Left renal cortex interstitium (tissue), 4 donors: ENCODE results near the gene MSL1. TPM values are rescaled to one million over a fixed set of nuclear protein-coding genes. Genes with fewer than 3 reads are reported as not detected.

Experiments
- DNase-seq, 4 donors: peaks; one replicate each; pipeline ENCODE4 v3.0.0-alpha.2; 2013; ENCODE audit warnings: low read depth in 4 of 4, low spot score in 2 of 4, missing footprints in 1 of 4
- polyA plus RNA-seq, 4 donors: library from polyadenylated mRNA; unstranded; fragments of 120-200 nt; gene quantifications; one replicate each; pipeline ENCODE4 v1.2.1, GENCODE V29; 2013; ENCODE audit not compliant: insufficient read length in 4 of 4

MSL1 gene
- polyA plus RNA-seq, 4 donors, result 126 to 181 (median 166) TPM

- no peak for DNase-seq
These were observed 31.3 kb upstream of the MSL1 start for GRCh38 chr17:40090237-40091119.

- DNase-seq, result no peak
These were observed 29.9 kb upstream of the MSL1 start for GRCh38 chr17:40091691-40092397.

- no peak for DNase-seq
These were observed 29.2 kb upstream of the MSL1 start for GRCh38 chr17:40092581-40092980.

DNA sequence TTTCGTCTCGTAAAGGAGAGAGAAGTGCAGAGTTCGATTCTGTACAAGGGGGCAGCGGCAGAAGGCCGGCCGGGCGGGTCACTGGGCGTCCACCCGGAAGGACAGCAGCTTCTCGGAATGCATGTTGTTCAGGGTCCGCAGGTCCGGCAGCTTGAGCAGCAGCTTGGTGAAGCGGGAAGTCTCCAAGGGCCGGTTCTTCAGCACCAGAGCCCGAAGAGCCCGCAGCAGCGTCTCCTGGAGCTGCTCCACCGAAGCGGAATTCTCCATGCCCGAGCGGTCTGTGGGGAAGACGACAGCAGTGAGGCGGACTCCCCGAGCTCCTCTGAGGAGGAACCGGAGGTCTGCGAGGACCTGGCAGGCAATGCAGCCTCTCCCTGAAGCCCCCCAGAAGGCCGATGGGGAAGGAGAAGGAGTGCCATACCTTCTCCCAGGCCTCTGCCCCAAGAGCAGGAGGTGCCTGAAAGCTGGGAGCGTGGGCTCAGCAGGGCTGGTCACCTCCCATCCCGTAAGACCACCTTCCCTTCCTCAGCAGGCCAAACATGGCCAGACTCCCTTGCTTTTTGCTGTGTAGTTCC, 28.7 kb upstream of the MSL1 start:
- DNase-seq, result no peak

GRCh38 chr17:40093580-40094201, 28.1 kb upstream of the MSL1 start:
- no peak for DNase-seq

DNA sequence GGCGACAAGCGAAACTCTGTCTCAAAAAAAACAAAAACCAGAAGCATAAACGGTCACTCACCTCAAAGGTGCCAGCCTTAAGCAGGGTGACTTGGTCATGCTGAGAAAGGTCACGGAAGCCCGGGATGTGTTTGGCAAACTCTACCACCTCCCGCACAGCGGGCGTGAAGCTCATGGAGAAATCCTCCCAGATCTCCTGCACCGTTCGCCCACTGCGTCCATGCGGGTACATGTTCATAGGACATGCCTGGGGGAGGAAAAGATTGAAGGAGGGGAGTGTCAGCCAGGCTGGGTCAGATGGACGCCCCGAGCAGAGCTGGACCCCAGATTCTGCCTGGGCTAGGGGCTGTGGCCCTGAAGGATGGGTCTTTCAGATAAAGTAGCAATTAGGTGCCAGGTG, 26.9 kb upstream of the MSL1 start:
- no peak for DNase-seq

DNA sequence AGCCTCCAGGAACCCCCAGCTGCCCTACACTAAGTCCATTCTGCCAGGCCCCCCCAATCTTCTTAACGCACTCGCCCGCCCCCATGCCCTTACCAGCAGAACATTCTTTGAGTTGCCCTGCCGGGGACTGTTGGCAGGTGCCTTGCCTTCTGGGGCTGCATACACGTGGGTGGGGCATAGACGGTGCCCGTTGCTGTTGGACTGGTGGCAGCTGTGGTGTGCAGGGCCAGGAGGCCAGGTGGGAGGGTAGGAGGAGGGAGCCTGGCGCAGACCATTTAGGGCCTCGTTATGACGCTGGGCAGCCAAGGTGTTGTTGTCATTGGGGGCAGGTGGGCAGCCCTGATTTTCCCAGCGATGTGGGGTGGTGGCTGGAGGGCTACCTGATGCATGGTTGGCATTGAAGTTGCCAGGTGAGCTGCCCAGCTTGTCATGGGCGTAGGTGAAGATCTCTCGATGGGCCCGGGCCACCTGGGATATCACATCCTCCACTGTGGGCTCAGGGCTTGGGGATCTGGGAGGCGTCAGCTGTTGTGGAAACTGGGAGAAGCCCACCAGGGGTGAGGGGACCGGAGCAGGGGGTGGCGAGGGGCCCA, 26.3 kb upstream of the MSL1 start:
- DNase-seq, result no peak

DNA sequence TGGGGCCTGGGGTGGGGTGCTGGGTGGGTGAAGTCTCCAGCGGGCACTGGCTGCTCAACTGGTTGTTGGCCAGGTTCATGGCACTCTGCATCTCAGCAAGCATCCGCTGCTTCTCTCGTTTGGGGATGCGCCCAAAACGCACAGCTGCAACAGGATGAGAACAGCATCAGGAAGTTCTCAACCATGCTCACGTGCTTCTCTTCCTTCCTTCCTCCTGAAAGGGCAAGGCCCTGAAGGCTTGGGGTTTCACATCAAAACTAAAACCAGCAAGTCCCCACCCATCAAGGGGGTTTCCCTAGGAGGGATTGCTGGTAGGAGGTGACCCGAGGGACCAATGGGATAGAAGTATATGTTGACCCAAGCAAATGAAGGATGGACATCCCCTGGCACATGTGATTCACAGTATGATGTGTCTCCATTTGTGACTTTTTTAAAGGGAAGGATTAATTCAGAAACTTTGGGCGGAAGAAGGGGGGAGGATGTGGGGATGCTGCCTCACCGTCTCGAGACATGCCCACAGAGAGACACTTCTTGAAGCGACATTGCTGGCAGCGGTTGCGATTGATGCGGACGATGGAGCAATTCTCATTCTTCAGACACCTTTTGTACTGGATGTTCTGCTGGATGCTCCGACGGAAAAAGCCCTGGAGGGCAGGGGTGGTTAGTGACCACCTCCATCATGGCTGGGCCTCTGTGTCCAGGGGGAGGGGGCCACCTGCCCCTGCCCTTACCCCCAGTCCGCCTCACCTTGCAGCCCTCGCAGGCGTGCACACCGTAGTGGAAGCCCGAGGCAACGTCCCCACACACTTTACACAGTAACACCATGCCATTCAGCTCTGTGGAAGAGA, 25.6 kb upstream of the MSL1 start:
- DNase-seq, result no peak

DNA sequence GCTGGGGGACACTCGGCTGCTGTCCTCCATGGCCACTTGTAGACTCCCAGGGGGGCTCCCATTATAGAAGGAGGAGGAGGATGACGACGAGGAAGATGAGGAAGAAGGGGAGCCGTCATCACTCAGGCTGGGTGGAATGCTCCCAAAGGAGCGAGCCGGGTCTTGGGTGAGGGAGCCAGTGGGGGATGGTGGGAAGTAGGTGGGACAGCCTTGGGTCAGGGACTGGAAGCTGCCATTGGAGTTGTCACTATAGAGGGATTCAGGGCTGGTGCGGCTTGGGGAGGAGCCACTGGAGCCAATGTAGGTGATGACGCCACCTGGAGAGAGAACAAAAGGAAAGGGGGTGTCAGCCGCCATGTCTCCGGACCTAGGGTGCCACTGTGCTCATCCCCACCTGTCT, 24.7 kb upstream of the MSL1 start:
- no peak for DNase-seq

DNA sequence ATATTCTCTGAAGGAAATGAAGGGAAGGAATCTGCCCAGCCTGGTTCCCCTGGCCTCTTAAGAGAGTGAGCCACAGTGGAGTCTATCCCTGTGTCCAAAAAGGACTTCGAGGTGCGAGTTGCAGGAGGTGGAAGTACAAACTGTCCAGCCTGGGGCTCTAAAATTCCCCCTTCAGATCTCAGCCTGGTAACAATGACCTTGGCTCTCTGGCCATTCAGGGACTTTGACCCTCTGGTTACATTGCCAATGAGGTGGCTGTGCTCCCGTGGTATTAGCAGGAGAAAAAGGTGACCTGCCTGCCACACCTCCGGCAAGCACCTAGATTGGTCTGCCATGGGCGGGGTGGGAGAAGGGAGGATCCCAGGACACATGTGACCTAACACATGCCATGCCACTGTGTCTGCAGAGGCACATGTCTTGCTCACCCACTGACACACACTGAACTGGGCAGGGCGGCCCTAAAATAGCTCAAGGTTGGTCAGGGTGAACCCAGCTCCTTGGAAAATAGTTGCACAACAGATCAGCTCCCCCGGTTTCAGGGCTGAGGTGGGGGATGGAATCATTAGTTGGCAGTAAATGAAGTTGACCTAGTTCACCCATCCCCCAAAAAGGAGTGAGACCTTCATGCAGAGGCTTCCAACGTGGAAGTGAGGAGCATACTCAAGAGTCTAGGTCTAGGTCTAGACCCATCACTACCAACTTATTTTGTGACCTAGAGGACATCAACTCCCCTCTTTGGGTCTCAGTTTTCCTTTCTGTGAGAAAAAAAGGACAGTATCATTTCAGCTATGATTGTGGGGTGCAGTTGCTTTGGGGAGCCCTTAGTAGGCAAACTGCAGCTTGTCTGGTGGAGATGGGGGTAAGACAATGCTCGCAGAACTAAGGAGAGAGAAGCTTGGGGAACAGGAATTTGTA, 23.6 kb upstream of the MSL1 start:
- DNase-seq, result no peak

- peak in 2 of 4 donors; percentile 67 to 79 for DNase-seq
These were observed 22.7 kb upstream of the MSL1 start for GRCh38 chr17:40098846-40099618.

GRCh38 chr17:40099619-40100418, 22.0 kb upstream of the MSL1 start:
- no peak for DNase-seq

DNA sequence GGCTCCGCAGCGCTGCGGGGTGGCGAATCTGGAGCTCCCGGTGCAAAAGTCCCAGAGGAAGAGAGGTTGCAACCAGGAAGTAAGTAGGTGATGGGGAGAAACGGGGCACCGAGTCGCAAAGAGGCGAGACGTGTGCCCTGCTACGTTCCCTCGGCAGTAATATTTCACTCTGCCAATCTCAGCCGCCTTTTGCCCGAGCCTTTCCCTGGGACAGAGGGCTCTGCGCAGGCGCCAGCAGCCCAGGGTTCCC, 21.4 kb upstream of the MSL1 start, which contains the start of gene NR1D1:
Gene NR1D1, minus strand, starts transcription at position 171 of the 250 bp plus-strand sequence. CDS start 495 bp downstream, outside the sequence.
- no peak for DNase-seq

DNA sequence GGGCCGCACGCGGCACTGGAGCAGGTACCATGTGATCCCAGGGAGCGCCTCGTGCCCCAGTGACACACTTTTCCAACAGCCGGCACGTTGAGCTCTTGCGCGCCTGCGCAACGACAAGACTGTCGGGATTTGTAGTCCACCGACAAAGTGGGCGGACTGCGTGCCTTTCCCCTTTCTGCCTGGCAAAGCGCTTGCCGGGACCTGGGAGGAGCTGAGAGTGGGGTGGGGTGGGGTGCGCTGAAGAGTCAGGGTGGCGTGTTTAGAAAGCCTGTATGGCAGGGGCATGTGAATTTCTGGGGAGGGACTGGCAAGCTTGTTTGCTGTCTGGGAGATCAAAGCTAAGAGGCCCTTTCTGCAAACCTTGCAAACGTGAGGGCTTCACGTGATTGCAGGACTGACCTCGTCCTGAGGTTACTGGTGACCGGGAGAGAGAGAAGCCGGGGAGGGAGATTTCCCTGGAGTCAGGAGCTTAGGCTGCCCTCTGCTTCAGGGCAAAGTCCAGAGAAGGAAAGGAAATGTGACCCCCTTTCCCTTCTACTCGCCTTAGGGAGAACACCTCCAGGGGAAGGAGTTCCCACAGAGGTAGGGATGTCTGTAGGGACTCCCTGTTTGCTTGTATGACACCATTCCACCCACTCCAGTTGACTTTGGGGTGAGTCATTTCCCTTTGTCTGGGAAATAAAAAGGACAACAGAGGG, 21.0 kb upstream of the MSL1 start:
- DNase-seq, result peak in 3 of 4 donors; percentile 76 to 92 (median 83)

- no peak for DNase-seq
These were observed 20.2 kb upstream of the MSL1 start for GRCh38 chr17:40101367-40102210.
